ENCODE results near the gene NUDCD3.

Gene NUDCD3

DNA sequence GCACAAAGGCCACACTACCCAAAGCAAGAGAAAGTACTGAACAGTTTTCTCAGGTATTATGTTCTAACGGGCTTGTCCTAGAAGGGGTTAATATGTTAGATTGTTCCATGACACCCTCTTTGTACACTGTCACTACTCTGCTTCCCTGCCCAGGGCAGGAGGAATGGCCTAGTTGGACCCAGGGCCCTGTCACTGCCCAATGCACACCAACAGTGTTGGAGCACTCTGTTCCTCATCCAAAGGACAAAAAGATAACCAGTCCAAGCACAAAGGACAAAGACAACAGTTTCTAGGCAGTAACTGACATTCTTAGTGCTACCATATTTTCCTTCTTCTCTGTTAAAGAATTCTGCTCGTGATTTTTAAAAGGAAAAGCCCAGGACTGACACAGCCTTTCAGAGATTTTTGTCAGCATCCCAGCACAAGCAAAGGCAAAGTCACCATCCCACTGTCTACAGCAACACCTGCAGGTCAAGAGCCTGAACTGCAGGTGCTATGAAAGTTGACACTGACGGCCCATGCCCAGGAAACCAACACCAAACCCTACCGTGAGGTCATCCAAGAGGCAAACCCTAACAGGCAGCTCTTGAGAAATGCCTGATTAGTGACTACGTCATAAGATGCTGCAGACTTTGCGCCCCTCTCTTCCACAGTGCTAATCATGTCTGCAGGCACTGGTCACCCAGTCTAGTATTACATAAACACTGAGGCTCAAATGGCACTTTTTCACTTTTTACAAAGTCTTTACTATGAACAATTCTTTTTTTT lies 13.2 kb downstream of the NUDCD3 start:
- DNase-seq: peak; percentile 66 to 76

GRCh38 chr7:44476313-44476712 lies 14.1 kb downstream of the NUDCD3 start:
- DNase-seq: no peak

DNA sequence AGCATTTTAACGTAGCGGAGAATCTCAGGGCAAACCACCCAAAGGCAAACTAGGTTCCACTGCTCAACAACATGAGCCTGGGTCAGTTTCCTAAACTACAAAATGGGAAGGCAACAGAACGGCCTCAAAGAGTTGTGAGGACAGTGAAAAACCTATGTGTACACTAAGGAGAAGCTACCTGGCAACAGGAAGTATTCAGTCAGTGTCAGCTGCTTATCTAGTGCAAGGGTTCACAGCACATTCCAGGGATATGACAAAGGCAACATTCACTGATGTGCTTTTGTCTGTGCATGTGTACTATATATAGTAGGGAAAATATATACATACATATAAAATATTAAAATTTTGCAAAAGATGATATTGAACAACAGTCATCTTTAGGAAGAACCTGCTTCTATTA lies 17.2 kb downstream of the NUDCD3 start:
- DNase-seq: no peak

GRCh38 chr7:44472843-44473242 lies 17.6 kb downstream of the NUDCD3 start:
- no peak for DNase-seq

DNA sequence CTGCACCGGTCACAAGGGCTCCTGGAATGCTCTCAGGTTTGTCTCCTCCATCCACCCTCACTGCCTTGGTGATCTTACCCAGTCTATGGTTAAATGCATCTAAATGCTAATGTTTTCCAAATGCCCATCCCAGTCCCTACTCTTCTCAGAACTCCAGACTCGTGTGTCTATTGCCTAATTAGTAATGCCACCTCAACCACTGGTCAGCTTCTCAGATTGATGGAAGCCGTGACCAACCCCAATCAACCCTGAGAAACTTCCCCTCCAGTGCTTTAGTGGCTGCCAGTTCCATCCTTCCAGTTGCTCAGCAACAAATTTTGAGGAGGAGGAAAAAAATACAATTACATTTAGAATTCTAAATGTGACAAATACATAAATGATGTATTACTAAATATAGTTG lies 18.6 kb downstream of the NUDCD3 start:
- DNase-seq: no peak

DNA sequence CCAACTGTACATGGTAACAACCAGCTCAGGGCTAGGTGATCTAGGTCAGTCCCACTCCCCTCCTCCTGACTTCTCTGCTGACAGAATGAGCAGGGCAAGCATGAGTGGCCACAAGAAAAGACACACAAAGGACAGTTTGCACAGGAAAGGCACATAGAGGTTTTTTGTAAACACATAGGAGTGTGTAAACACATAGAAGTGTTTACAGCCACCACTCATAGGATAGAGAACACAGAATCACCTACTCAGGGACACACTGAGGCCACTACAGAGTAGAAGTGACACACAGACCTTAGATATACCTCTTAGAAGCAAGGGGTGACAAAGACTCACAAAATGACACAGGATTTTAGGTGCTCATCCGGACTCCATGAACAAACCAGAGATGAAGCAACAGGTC lies 19.0 kb downstream of the NUDCD3 start:
- DNase-seq: no peak

DNA sequence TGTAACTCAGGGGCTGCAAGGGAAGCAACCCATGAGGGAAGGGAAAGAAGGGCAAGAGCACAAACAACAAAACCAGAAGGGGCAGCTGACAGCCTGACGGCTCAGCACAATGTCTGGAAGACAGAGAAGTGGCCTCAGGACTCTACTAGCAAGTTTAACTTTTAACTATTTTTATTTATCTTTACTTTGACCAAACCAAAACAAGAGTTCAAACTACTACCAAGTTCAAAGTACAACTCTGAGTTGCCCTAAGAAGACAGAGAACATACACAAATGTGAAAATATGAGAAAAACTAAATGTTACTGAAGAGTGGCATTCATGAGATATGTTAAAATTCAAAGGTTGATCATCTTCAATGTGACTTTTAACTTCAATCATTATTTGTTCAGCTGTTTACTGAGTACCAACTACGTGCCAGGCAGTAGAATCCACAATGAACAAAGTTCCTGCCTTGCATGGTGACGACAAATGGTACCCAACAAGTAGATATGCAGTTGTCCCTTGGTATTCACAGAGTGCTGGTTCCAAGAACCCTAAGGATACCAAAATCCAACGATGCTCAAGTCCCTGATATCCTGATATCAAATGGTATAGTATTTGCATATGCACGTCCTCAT lies 19.7 kb downstream of the NUDCD3 start:
- no peak for DNase-seq

GRCh38 chr7:44470135-44470479 lies 20.4 kb downstream of the NUDCD3 start:
- no peak for DNase-seq

- DNase-seq: no peak
Observed at GRCh38 chr7:44469461-44470134, 20.9 kb downstream of the NUDCD3 start.

- no peak for DNase-seq
Observed at GRCh38 chr7:44467217-44467548, 23.3 kb downstream of the NUDCD3 start.

DNA sequence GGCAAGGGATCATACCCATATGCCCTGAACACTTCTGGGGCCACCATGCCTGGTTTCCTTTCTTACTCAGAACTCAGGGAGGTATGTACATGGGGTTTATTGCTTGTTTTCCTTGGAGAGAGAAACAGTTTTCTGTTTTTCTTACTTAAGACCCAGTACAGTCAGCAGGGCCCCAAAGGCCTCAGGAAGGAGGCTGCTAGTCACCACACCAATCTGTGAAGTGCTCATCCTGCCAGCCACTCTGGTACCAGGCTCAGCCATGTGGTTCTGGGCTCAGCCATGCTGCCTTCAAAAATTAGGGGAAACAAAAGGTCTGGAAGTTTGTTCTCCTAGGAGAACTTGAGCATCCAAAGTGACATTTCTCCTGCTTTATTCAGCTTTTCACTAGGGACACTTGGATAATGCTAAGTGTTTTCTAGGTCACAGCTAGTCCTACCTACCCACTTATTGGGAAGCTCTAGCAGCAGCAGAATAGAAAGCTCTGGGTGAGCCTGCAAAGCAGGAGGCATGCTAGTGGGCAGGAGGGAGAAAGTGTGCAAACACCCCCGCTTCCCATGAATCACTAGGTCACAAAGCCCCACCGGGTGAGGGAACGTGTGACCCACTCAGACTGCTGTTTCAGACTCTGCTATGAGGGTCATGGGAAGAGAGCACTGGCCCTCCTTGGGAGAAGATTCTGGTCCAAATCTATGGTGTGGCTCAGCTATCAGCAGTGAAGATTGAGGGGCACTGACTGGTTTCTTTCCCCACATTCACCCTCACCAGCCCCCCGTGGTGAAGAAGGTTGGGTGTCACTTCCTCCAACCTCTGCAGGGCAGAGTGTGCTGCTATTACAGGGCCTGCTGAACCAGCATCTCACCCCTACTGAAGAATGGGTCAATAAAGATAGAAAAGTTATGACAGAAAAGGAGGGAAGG lies 23.9 kb downstream of the NUDCD3 start:
- DNase-seq: no peak

DNA sequence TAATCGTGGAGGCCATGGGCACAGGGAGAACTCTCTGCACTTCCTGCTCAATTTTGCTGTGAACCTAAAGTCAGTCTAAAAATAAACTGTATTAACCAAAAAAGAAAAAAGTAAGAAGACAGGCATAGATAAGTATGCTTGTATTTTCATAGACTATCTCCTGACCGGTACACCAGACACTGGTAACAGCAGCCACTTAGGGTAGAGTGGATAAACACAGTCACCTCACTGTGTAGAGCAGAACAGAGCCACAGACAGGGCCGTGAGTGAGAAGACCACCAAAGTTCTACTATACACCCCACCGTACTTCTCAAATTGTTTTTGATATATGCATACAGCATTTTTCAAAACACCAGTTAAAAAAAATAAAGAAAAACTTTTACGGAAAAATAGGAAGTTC lies 25.0 kb downstream of the NUDCD3 start:
- no peak for DNase-seq

- no peak for DNase-seq
Observed at GRCh38 chr7:44463169-44463808, 27.2 kb downstream of the NUDCD3 start.

- peak in 1 of 2 donors; percentile 14 for DNase-seq
Observed at GRCh38 chr7:44461387-44461786, 29.1 kb downstream of the NUDCD3 start.

- DNase-seq: peak; percentile 59 to 73
Observed at GRCh38 chr7:44460325-44460724, 30.1 kb downstream of the NUDCD3 start.

- DNase-seq: no peak
Observed at GRCh38 chr7:44455155-44455554, 35.3 kb downstream of the NUDCD3 start.

- DNase-seq: no peak
Observed at GRCh38 chr7:44454348-44454747, 36.1 kb downstream of the NUDCD3 start.

DNA sequence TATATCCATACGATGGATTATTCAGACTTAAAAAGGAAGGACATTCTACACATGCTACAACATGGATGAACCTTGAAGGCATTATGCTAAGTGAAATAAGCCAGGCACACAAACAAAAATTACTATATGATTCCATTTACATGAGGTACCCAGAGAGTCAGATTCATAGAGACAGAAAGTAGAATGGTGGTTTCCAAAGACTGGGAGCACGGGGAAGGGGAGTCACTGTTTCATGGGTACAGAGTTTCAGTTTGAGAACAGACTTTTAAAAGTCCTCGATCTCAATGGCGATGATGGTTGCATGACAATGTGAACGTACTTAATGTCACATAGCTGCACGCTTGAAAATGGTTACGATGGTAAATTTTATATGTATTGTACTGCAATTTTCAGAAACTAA lies 39.3 kb downstream of the NUDCD3 start:
- DNase-seq: no peak

DNA sequence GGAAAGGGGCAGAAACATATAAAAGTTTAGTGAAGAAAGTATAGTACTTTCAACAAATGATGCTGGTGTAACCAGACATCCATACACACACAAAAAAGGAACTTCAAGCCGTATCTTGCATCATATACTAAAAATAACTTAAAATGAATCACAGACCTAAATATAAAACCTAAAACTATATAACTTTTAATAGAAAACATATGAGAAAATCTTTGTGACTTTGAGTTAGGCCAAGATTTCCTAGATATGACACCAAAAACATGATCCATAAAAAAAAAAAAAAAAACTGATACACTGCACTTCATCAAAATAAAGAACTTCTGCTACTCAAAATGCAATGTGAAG lies 40.9 kb downstream of the NUDCD3 start:
- DNase-seq: no peak

DNA sequence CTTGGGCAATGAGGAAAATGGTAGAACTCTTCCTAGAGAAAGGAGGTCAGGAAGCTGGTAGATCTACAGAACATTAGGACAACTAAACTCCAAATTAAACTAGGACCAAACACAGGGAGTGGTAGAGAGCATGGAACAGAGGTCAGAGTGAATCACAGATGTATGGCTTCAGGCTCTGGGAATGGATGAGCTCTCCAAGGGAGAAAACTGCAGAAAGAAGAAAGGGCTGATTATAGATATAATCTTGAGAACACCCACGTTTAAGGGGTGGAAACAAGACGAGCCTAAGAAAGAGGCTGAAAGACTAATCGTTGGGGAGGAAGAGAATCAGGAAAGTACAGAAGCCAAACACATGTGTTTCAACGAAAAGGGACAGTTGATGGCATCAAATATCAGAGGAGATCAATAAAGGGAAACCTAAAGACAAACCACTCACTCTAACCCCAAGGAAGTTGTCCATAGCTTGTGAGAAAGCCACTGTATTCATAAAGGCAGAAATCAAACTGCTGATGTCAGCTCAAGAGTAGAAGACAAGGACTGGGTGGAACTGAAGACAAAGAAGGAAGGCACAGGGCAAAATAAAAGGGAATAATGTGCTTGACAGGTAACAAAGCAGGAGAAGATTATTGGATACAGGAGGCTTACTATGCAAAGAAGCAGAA lies 41.4 kb downstream of the NUDCD3 start:
- no peak for DNase-seq

DNA sequence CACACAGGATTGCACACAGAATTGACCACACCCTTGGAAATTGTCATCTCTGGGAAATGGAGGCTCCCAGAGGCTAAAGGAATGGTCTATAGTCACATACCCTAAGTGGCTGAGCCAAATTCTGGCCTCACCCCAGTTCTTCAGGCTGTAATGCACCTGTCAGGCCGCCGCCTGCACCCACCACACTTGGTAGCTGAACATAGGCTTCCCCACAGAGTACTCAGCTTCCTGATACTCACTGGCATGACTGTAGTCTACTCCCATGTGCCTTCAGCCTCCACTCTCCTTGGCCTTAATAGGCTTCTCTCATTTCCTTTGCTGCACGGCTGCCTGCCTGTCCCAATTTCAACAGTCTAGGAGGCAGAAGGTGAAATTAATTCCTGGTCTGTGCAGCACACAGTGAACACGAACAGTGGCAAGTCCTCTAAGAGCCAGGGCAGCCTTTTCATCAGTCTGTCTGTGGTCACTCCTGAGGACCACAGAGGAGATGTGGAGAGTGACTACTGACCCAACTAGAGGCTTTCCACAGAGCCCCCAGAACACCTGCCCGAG lies 42.5 kb downstream of the NUDCD3 start:
- no peak for DNase-seq

Measured in CD4-positive, alpha-beta T cell treated with Interleukin-1 beta for 1 hour (primary cell).